ENCODE measurements around the gene LIPT1.

LIPT1 gene

DNA sequence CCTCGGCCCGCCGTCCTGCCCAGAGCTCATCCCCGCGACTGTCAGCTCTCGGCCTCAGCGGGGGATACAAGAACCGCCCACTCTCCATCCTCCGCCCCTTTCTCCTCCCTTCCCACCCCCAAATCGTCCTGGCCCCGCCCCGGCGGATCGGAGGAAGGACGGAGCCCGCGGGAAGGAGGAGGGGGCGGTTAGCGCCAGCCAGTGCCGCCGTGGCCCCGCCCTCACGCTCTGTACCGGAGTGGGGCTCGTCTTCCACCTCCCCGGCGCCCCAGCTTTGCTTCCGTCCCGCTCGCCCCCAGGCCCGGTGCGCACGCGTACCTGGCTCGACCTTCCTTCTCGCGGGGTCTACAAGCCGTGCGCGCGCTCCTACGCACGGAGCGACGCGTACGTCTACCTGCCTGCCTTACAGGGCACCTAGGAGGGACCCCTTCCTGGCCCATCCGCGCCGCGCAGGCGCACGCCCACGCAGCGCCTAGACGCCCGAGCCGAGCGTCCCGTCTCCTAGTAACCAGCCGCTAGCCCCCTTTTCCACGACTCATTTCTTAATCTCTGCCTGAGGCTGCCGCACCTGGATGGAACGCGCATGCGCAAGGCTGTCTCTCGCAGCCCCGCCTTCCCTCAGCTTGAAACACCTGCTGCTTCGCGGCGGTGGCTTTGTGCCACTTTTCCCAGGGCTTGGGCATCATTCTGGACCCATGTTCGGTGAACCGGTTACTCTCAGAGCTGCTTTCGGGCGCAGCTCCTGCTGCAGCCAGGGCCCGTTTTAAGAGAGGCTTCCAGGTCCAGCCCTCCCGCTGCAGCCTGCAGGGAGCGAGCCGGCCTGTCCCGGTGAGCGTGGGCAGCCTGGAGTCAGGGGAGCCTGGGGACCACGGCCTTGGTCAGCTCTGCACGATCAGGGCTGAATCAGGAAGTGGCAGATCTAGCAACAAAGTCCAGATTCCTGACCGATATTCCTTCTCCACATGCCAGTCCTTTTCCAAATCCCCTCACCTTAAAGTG is 13.4 kb upstream of the LIPT1 start, which contains the start of gene C2orf15:
C2orf15 (plus strand) TSS at position 598 of the 999 bp plus-strand sequence. CDS start 8,852 bp downstream, outside the sequence.
- no peaks in the 10 kb centered on the region for H3K9me3 ChIP-seq (ENCODE audit: low read length)
- no peaks in the 10 kb centered on the region for H3K27me3 ChIP-seq (ENCODE audit: control insufficient read depth in 1 of 2, insufficient read depth in 2 of 2, low read length in 2 of 2)
- no peaks in the 10 kb centered on the region for H3K36me3 ChIP-seq (ENCODE audit: insufficient read depth, low read length)
- H3K4me1 ChIP-seq (ENCODE audit: insufficient read depth, low read length) = peaks cover 3% of the 10 kb centered on the region
- peak within 1 kb of the TSS; percentile 83 to 85 for H3K4me3 ChIP-seq (ENCODE audit: low read depth in 1 of 2, low read length in 2 of 2)
- H3K9ac ChIP-seq (ENCODE audit: low read length) = peak within 1 kb of the TSS; percentile 24
- H3K27ac ChIP-seq (ENCODE audit: low read depth, low read length) = peak within 1 kb of the TSS; percentile 70

DNA sequence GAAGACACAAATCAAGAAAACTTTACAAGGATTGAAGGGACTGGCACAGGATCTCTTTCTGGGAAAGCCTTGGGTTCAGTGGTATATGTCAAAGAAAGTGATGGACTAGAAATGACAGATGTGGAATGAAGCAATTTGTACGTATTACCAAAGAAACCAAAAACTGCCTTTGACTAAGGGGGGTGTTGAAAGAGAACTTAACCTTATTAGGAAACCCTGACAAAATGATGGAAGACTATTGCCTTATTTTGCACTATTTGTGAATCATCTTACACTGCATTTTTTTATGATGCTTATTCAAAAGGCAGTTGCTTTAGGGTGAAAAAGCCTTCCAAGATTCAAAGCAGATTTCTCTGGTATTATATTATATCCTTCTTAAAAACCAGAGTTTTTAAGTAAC is 4.1 kb upstream of the LIPT1 start:
- Histone ChIP-seq H3K4me1 (ENCODE audit: insufficient read depth, low read length) (peaks cover 10% of the 10 kb centered on the region), H3K27me3 (ENCODE audit: control insufficient read depth in 1 of 2, insufficient read depth in 2 of 2, low read length in 2 of 2) (no peaks in the 10 kb centered on the region)

DNA sequence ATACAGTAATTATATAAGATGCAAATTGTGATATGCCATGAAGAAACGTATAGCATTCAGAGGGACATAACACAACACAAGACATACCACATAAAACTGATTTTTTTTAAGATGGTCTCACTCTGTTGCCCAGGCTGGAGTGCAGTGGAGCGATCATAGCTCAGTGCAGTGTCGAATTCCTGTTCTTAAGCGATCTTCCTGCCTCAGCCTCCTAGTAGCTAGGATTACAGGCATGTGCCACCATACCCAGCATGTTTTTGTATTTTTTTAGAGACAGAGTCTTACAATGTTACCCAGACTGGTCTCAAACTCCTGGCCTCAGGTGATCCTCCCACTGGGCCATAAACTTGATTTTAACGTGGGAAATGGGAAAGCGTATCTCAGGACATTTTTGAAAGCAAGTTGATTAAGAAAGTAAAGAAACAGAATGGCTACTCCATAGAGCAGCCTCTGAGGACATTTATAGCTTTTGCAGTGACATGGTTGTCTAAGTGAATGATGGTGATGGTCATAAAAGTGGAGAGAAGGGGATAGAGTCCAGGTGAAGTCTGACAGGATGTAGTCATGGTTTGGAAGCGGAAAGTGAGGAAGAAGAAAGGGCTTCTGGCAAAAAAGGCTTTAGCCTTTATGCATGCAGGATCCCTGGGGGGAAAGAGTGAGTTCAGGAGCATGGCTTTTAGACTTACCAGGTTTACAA is 2.4 kb upstream of the LIPT1 start:
- no peak overlapping the region for H3K27ac ChIP-seq (ENCODE audit: low read depth, low read length)
- H3K4me3 ChIP-seq (ENCODE audit: low read depth in 1 of 2, low read length in 2 of 2) = no peak overlapping the region
- H3K27me3 ChIP-seq (ENCODE audit: control insufficient read depth in 1 of 2, insufficient read depth in 2 of 2, low read length in 2 of 2) = no peaks in the 10 kb centered on the region
- no peaks in the 10 kb centered on the region for H3K9me3 ChIP-seq (ENCODE audit: low read length)
- no peak overlapping the region for H3K9ac ChIP-seq (ENCODE audit: low read length)
- H3K36me3 ChIP-seq (ENCODE audit: insufficient read depth, low read length) = peaks cover 10% of the 10 kb centered on the region
- peaks cover 17% of the 10 kb centered on the region for H3K4me1 ChIP-seq (ENCODE audit: insufficient read depth, low read length)

More for the DNA sequence above, 4.1 kb upstream of the LIPT1 start:
- H3K9ac ChIP-seq (ENCODE audit: low read length) = no peak overlapping the region
- H3K36me3 ChIP-seq (ENCODE audit: insufficient read depth, low read length) = no peaks in the 10 kb centered on the region
- H3K27ac ChIP-seq (ENCODE audit: low read depth, low read length) = no peak overlapping the region
- H3K4me3 ChIP-seq (ENCODE audit: low read depth in 1 of 2, low read length in 2 of 2) = no peak overlapping the region
- H3K9me3 ChIP-seq (ENCODE audit: low read length) = no peaks in the 10 kb centered on the region

DNA sequence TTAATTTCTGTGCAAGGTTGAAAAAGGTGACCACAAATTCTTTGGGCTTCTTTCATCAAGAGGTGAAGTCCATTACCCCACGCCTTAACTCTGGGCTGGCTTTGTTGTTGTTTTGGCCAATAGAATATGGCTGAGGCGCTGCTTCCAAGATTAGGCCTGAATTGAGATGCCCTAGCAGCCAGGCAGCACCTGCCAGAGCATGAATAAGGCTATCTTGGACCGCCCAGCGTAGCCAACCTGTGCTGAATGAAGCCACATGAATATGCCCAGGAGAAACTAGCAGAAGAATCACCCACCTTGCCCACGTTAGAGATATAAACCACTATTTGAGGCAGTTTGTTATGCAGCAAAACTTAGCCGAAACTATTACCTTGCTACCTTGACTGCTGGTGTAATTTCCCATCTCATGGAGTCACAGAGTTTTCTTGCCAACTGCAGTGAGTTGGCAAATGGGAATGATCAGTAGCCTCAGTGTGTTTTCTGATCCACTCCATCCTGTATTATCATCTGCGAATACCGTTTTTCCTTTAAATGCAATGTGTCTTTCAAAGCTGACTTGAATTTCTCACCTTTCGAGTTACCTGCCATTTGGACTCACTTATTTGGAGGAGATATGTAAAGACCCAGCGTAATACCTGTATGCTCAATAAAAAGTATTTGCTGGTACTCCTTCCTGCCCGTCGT is 704 bp upstream of the LIPT1 start:
- H3K9ac ChIP-seq (ENCODE audit: low read length) = peak overlapping the region; percentile 62
- no peaks in the 10 kb centered on the region for H3K27me3 ChIP-seq (ENCODE audit: control insufficient read depth in 1 of 2, insufficient read depth in 2 of 2, low read length in 2 of 2)
- H3K27ac ChIP-seq (ENCODE audit: low read depth, low read length) = peak overlapping the region; percentile 97
- no peaks in the 10 kb centered on the region for H3K9me3 ChIP-seq (ENCODE audit: low read length)
- H3K4me1 ChIP-seq (ENCODE audit: insufficient read depth, low read length) = peaks cover 17% of the 10 kb centered on the region
- peaks cover 20% of the 10 kb centered on the region for H3K36me3 ChIP-seq (ENCODE audit: insufficient read depth, low read length)
- H3K4me3 ChIP-seq (ENCODE audit: low read depth in 1 of 2, low read length in 2 of 2) = peak overlapping the region; percentile 78 to 84

DNA sequence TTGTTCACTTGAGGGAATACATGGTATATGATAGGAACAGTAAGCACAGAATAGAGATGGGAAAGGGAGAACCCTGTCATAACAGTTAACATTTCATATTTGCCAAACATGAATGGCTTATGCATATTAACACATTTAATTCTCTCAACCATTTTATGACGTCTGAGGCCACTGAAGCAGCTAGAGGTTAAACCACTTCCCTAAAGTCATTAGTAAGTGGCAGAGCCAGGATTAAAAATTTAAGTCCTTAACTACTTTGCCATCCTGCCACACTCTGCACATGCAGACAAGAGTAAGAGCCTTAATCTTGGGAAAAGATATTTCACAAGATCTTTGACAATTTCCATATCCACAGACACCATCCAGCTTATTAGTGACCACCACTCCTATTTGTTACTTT is 2.1 kb downstream of the LIPT1 start:
- no peaks in the 10 kb centered on the region for H3K9me3 ChIP-seq (ENCODE audit: low read length)
- H3K36me3 ChIP-seq (ENCODE audit: insufficient read depth, low read length) = peaks cover 24% of the 10 kb centered on the region
- H3K4me3 ChIP-seq (ENCODE audit: low read depth in 1 of 2, low read length in 2 of 2) = no peak overlapping the region
- H3K27ac ChIP-seq (ENCODE audit: low read depth, low read length) = no peak overlapping the region
- H3K27me3 ChIP-seq (ENCODE audit: control insufficient read depth in 1 of 2, insufficient read depth in 2 of 2, low read length in 2 of 2) = no peaks in the 10 kb centered on the region
- H3K9ac ChIP-seq (ENCODE audit: low read length) = no peak overlapping the region
- H3K4me1 ChIP-seq (ENCODE audit: insufficient read depth, low read length) = peaks cover 17% of the 10 kb centered on the region

DNA sequence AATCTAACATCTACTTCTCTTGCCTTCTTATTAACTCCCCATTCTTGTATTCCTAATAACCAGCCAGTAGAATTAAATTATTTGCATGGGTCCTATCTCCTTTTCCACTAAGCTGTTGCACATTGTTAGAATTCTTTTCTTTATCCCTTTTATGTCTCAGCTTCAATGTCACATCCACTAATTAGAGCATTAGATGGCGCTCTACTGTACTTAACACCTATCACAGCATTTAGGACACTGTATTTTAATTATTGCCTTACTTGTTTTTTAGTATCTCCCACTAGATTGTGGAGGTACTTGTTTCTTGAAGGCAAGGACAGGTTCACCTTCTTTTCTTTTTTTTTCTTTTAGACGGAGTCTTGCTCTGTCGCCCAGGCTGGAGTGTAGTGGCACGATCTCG is 3.8 kb downstream of the LIPT1 start:
- H3K4me3 ChIP-seq (ENCODE audit: low read depth in 1 of 2, low read length in 2 of 2) = no peak overlapping the region
- no peak overlapping the region for H3K27ac ChIP-seq (ENCODE audit: low read depth, low read length)
- H3K9me3 ChIP-seq (ENCODE audit: low read length) = no peaks in the 10 kb centered on the region
- H3K9ac ChIP-seq (ENCODE audit: low read length) = no peak overlapping the region
- H3K36me3 ChIP-seq (ENCODE audit: insufficient read depth, low read length) = peaks cover 24% of the 10 kb centered on the region
- peaks cover 16% of the 10 kb centered on the region for H3K4me1 ChIP-seq (ENCODE audit: insufficient read depth, low read length)
- no peaks in the 10 kb centered on the region for H3K27me3 ChIP-seq (ENCODE audit: control insufficient read depth in 1 of 2, insufficient read depth in 2 of 2, low read length in 2 of 2)

DNA sequence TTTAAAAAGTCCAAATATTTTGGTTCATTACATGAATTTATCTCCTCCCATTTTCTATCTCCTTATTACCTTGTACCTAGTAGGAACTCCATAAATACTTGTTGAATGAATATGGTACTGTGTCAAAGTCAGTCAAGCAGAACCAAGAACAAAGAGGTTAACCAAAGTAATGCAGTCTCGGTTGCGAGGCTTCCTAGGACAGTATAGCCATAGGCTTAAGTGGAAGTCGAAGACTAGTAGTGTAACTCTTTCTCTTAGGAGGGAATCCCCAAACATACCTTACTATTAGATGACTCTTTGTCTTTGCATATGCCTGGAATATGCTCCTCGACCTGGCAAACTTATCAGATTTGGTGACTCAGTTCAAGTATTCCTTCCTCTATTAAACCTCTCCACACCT is 4.8 kb downstream of the LIPT1 start:
- Histone ChIP-seq H3K27me3 (ENCODE audit: control insufficient read depth in 1 of 2, insufficient read depth in 2 of 2, low read length in 2 of 2) (no peaks in the 10 kb centered on the region), H3K4me3 (ENCODE audit: low read depth in 1 of 2, low read length in 2 of 2) (no peak overlapping the region), H3K36me3 (ENCODE audit: insufficient read depth, low read length) (peaks cover 24% of the 10 kb centered on the region), H3K9ac (ENCODE audit: low read length) (no peak overlapping the region), H3K9me3 (ENCODE audit: low read length) (no peaks in the 10 kb centered on the region), H3K27ac (ENCODE audit: low read depth, low read length) (no peak overlapping the region), H3K4me1 (ENCODE audit: insufficient read depth, low read length) (peaks cover 10% of the 10 kb centered on the region)

DNA sequence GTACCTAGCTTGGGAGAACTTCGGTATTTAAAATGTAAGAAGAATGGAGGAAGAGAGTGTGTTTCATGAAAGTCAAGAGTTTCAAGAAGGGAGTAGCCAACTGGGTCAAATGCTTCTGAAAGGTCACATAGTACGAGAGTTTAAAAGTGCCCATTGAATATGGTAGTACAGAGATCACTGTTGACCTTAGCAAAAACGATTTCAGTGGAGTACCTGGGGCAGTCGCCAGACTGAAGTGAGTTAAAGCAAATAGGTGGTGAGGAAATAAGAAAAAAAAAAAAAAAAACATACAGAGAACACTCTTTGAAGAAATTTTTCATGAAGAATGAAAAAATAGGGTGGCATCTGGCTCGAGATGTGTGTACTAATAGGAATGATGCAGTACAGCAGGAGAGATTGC is 11.5 kb downstream of the LIPT1 start:
- Histone ChIP-seq H3K27me3 (ENCODE audit: control insufficient read depth in 1 of 2, insufficient read depth in 2 of 2, low read length in 2 of 2) (no peaks in the 10 kb centered on the region), H3K9me3 (ENCODE audit: low read length) (no peaks in the 10 kb centered on the region), H3K27ac (ENCODE audit: low read depth, low read length) (no peak overlapping the region), H3K4me3 (ENCODE audit: low read depth in 1 of 2, low read length in 2 of 2) (no peak overlapping the region), H3K36me3 (ENCODE audit: insufficient read depth, low read length) (peaks cover 22% of the 10 kb centered on the region), H3K4me1 (ENCODE audit: insufficient read depth, low read length) (no peaks in the 10 kb centered on the region), H3K9ac (ENCODE audit: low read length) (no peak overlapping the region)

DNA sequence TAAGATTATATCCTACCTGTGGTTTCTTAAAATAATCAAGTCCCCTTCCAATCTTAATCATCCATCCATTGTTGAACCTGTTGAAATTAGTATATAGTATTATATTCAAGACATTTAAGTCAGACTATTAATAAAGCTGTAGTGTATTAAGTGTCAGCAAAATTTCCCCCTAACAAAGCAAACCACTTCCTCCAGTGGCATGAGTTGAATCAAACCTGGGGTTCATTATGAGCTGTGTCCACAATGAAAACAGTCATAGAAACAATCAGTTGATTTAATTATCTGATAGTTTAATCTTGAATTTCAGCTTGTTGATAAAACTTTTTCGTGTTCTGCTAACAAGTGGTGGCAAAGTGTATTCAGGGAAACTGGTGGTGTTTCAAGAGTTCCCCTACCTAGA is 14.8 kb downstream of the LIPT1 start:
- no peaks in the 10 kb centered on the region for H3K4me1 ChIP-seq (ENCODE audit: insufficient read depth, low read length)
- H3K27ac ChIP-seq (ENCODE audit: low read depth, low read length) = no peak overlapping the region
- no peak overlapping the region for H3K9ac ChIP-seq (ENCODE audit: low read length)
- no peak overlapping the region for H3K4me3 ChIP-seq (ENCODE audit: low read depth in 1 of 2, low read length in 2 of 2)
- H3K9me3 ChIP-seq (ENCODE audit: low read length) = no peaks in the 10 kb centered on the region
- peaks cover 32% of the 10 kb centered on the region for H3K36me3 ChIP-seq (ENCODE audit: insufficient read depth, low read length)
- no peaks in the 10 kb centered on the region for H3K27me3 ChIP-seq (ENCODE audit: control insufficient read depth in 1 of 2, insufficient read depth in 2 of 2, low read length in 2 of 2)

DNA sequence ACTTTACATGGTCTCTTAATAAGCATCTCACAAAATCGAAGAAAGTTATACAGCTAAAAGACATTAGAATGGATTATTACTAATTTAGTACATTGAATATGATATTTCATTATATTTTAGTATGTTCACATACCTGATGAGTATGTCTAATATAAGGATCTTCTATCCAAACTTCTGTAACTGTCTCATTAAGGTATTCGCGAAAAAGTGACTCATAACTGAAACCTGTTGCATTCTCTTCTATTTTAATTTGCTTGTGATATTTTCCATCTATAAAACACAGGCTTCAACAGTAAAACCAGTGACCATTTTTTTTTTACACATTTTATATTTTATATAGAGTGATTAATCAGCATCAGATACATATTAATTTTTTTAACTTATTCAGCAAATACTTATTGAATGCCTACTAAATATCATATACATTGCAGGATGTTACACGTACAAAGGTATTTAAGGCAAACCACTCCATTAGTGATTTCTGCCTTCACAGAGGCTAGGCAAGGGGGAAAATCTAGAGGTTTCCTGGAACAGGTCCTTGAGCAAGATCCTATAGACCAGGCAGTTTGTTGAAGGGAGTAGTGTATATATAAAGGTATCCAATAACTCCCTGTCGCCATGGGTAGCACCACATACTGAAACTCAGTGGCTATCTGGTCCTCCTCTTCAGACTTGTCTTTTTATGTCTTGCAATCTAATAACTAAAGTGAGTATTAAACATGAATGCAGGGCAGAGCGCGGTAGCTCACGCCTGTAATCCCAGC is 16.8 kb downstream of the LIPT1 start:
- no peak overlapping the region for H3K4me3 ChIP-seq (ENCODE audit: low read depth in 1 of 2, low read length in 2 of 2)
- no peak overlapping the region for H3K9ac ChIP-seq (ENCODE audit: low read length)
- no peak overlapping the region for H3K27ac ChIP-seq (ENCODE audit: low read depth, low read length)
- H3K4me1 ChIP-seq (ENCODE audit: insufficient read depth, low read length) = no peaks in the 10 kb centered on the region
- no peaks in the 10 kb centered on the region for H3K27me3 ChIP-seq (ENCODE audit: control insufficient read depth in 1 of 2, insufficient read depth in 2 of 2, low read length in 2 of 2)
- H3K9me3 ChIP-seq (ENCODE audit: low read length) = no peaks in the 10 kb centered on the region
- peaks cover 32% of the 10 kb centered on the region for H3K36me3 ChIP-seq (ENCODE audit: insufficient read depth, low read length)

Measured in muscle layer of colon (tissue), 2 donors.